Gastroesophageal sphincter (tissue), 4 donors: Measurements from ENCODE around the gene MAML3. TPM values are rescaled to one million over a fixed set of nuclear protein-coding genes. Genes with fewer than 3 reads are reported as not detected.

Experiments
- ATAC-seq: fragments of 150-250 bp; one replicate; pipeline ENCODE4 v1.9.1; 2016; ENCODE audit warnings: mild to moderate bottlenecking, moderate library complexity
- H3K27ac ChIP-seq, 4 donors: fragments of 200-600 bp; sonication (generic) in 3 of 4; 1 replicate in 3 of 4; 2 replicates in 1 of 4; pipeline ENCODE4 v1.5.1; 2016 to 2019
- H3K27me3 ChIP-seq: fragments of 200-600 bp; sonication (generic); one replicate; pipeline ENCODE4 v1.5.1; 2019
- H3K36me3 ChIP-seq, 2 donors: fragments of 200-600 bp; sonication (generic); one replicate each; pipeline ENCODE4 v1.5.1; 2019; ENCODE audit warnings: control low read depth in 1 of 2
- H3K4me1 ChIP-seq, 3 donors: fragments of 200-600 bp; sonication (generic); 1 replicate in 2 of 3; 2 replicates in 1 of 3; pipeline ENCODE4 v1.5.1; 2016 to 2019; ENCODE audit warnings: control low read depth in 2 of 3
- H3K4me3 ChIP-seq, 2 donors: fragments of 200-600 bp; sonication (generic); one replicate each; pipeline ENCODE4 v1.5.1; 2019; ENCODE audit warnings: mild to moderate bottlenecking in 1 of 2, moderate library complexity in 1 of 2
- H3K9me3 ChIP-seq, 3 donors: fragments of 200-600 bp; sonication (generic); one replicate each; pipeline ENCODE4 v1.5.1; 2017 to 2019; ENCODE audit warnings: control low read depth in 2 of 3
- EP300 ChIP-seq: sonication (generic); formaldehyde crosslinking; IDR thresholded peaks from one replicate; pipeline ENCODE4 v1.6.1; 2017; ENCODE audit warnings: antibody characterized with exemption, mild to moderate bottlenecking
- POLR2A ChIP-seq, 2 donors: fragments of 450-650 bp; IDR thresholded peaks; one replicate each; pipeline ENCODE4 v1.6.1; 2017; ENCODE audit warnings: antibody characterized with exemption in 2 of 2, mild to moderate bottlenecking in 2 of 2, moderate library complexity in 1 of 2
- POLR2AphosphoS5 ChIP-seq: sonication (generic); formaldehyde crosslinking; IDR thresholded peaks from one replicate; pipeline ENCODE4 v1.6.1; 2017; ENCODE audit warnings: antibody characterized with exemption
- WGBS, 2 donors: methylation state at CpG; one replicate each; pipeline ENCODE4 v1.1.5; 2018; ENCODE audit warnings: low coverage in 1 of 2; 5-methylcytosine and 5-hydroxymethylcytosine counted together
- total RNA-seq, 4 donors: library from RNA; depleted of rRNA; stranded (reverse); fragments of >200 nt; gene quantifications; one replicate each; pipeline ENCODE4 v1.1.0, GENCODE V29; 2016
- TF ChIP-seq, protein P1 (sequence below), 4 experiments: fragments of 200-600 bp in 2 of 4; fragments of 450-650 bp in 2 of 4; sonication (generic) in 1 of 4; IDR thresholded peaks; one replicate each; pipeline ENCODE4 v1.5.1; 2017 to 2019; ENCODE audit warnings: antibody characterized with exemption in 4 of 4, mild to moderate bottlenecking in 2 of 4, moderate library complexity in 2 of 4

Gene MAML3
- total RNA-seq, 4 donors from 2014 or later, result 5.3 to 10.6 (median 9.3) TPM

- H3K27ac ChIP-seq, result no peak overlapping the region
Measured at GRCh38 chr4:139668036-139668435, 485.9 kb downstream of the MAML3 start.

More at GRCh38 chr4:139668036-139668435, 485.9 kb downstream of the MAML3 start:
- WGBS, 2 donors, result 33 to 71% methylated on average over 1 to 2 of the region's 2 CpGs
- Histone ChIP-seq H3K27me3 (no peaks in the 10 kb centered on the region), H3K36me3 (peaks cover 0 to 4% of the 10 kb centered on the region in 2 donors), H3K4me3 (no peak overlapping the region), H3K4me1 (peaks cover 0 to 56% (median 6%) of the 10 kb centered on the region in 3 donors), H3K9me3 (no peaks in the 10 kb centered on the region)
- ATAC-seq, result no peak
- no peak for TF ChIP-seq EP300
- no peak for TF ChIP-seq POLR2A (IDR thresholded peaks at IDR 0.05)
- no peak for TF ChIP-seq POLR2AphosphoS5
- TF ChIP-seq, protein P1, sequence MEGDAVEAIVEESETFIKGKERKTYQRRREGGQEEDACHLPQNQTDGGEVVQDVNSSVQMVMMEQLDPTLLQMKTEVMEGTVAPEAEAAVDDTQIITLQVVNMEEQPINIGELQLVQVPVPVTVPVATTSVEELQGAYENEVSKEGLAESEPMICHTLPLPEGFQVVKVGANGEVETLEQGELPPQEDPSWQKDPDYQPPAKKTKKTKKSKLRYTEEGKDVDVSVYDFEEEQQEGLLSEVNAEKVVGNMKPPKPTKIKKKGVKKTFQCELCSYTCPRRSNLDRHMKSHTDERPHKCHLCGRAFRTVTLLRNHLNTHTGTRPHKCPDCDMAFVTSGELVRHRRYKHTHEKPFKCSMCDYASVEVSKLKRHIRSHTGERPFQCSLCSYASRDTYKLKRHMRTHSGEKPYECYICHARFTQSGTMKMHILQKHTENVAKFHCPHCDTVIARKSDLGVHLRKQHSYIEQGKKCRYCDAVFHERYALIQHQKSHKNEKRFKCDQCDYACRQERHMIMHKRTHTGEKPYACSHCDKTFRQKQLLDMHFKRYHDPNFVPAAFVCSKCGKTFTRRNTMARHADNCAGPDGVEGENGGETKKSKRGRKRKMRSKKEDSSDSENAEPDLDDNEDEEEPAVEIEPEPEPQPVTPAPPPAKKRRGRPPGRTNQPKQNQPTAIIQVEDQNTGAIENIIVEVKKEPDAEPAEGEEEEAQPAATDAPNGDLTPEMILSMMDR (IDR thresholded peaks at IDR 0.05), result no peak

Other genes starting within 250 kb of the MAML3 start
- gene SCOC, start 219.5 kb upstream of the MAML3 start, total RNA-seq, result 10 to 100 TPM; 43.7 to 93.0 (median 68.2) TPM